Ovary (tissue), 9 donors: ENCODE data around the gene CNDP1. TPM values are rescaled to one million over a fixed set of nuclear protein-coding genes. Genes with fewer than 3 reads are reported as not detected.
"Not testable (repeated sequence)": the region's sequence is repeated elsewhere in the genome, so short reads cannot be mapped to it uniquely, and the experiment has no call there.

Experiments used
- DNase-seq, 5 donors: peaks; one replicate each; pipeline ENCODE4 v3.0.0-alpha.2; 2019 to 2020
- H3K27ac ChIP-seq, 2 donors: fragments of 200-600 bp; one replicate each; pipeline versions ENCODE4 v1.5.1 to v1.8.0; 2019 to 2022
- H3K27me3 ChIP-seq: fragments of 200-600 bp; one replicate; pipeline ENCODE4 v1.8.0; 2022
- H3K36me3 ChIP-seq: fragments of 200-600 bp; sonication (generic); one replicate; pipeline ENCODE4 v1.5.1; 2019
- H3K4me1 ChIP-seq: one replicate; pipeline ENCODE4 v1.8.1; 2013; ENCODE audit warnings: mild to moderate bottlenecking, moderate library complexity; ENCODE audit not compliant: insufficient read depth
- H3K4me3 ChIP-seq: fragments of 200-600 bp; sonication (generic); one replicate; pipeline ENCODE4 v1.5.1; 2017
- H3K9me3 ChIP-seq, 2 donors: fragments of 200-600 bp in 1 of 2; sonication (generic) in 1 of 2; one replicate each; pipeline versions ENCODE4 v1.5.1 to v1.8.1; 2013 to 2019; ENCODE audit warnings: mild to moderate bottlenecking in 1 of 2, moderate library complexity in 1 of 2
- CTCF ChIP-seq, 3 donors: fragments of 450-650 bp in 2 of 3; fragments of 200-600 bp in 1 of 3; IDR thresholded peaks; one replicate each; pipeline versions ENCODE4 v1.5.1 to v1.8.0; 2016 to 2022; ENCODE audit warnings: antibody characterized with exemption in 3 of 3, mild to moderate bottlenecking in 1 of 3
- EP300 ChIP-seq: sonication (generic); formaldehyde crosslinking; IDR thresholded peaks from one replicate; pipeline ENCODE4 v1.6.1; 2017; ENCODE audit warnings: antibody characterized with exemption
- POLR2A ChIP-seq: fragments of 450-650 bp; IDR thresholded peaks from one replicate; pipeline ENCODE4 v1.6.1; 2017; ENCODE audit warnings: antibody characterized with exemption, mild to moderate bottlenecking, moderate library complexity
- WGBS, 3 donors: extraction: QIAGEN DNeasy Blood & Tissue Kit in 1 of 3; methylation state at CpG; one replicate each; pipeline versions ENCODE4 v1.1.5 to v1.1.7; 2013 to 2017; 5-methylcytosine and 5-hydroxymethylcytosine counted together
- intact Hi-C, 4 donors: fragments of 100-400 bp; cut with DNase I; formaldehyde crosslinking; loops; one replicate each; pipeline versions ENCODE4 v1.11.0 to v1.15.1; 2022 to 2023
- polyA plus RNA-seq, 2 donors: library from polyadenylated mRNA; stranded (reverse); fragments of 200-250 nt in 1 of 2; fragments of 350-450 nt in 1 of 2; fragmentation: Illumina TruSeq in 1 of 2; extraction: RNeasy Lipid Tissue Mini Kit (QIAGEN cat#74804) in 1 of 2; gene quantifications; one replicate each; pipeline ENCODE4 v1.2.3, GENCODE V29; 2013 to 2014
- total RNA-seq, 7 donors: library from RNA; depleted of rRNA in 2 of 7; stranded (reverse); fragments of >200 nt in 2 of 7; fragmentation: NEBNext Ultra II Directional in 3 of 7; extraction: Animal tissue kit (Norgen Biotek cat#: 25700) in 3 of 7; gene quantifications; one replicate each; pipeline versions ENCODE4 v1.1.0 to v1.2.4, GENCODE V29; 2016 to 2023
- donor health status: DM: no; HTN: no; CAD: no; lungs with moderate emphysema.
- donor health status: DM: no; HTN: no; CAD: no.
- donor health status: Bipolar disorder and iron deficiency.
- donor health status: DM: yes; HTN: yes; CAD: no.
- donor health status: DM: no; HTN: no; CAD: no.
- donor health status: DM: yes; HTN: yes; CAD: no.

The CNDP1 gene
- total and polyA plus RNA-seq, 9 donors, result 0.02 to 0.35 (median 0.15) TPM; not detected in 3

- Histone ChIP-seq H3K27ac (no peak overlapping the region), H3K27me3 (no peaks in the 10 kb centered on the region), H3K4me1 (peaks cover 2% of the 10 kb centered on the region), H3K9me3 (no peaks in the 10 kb centered on the region), H3K4me3 (no peak overlapping the region), H3K36me3 (no peaks in the 10 kb centered on the region)
- 91 to 98% (median 96%) methylated on average over 15 of the region's 15 CpGs for WGBS, 3 donors
- intact Hi-C loops, result no loop called here
- TF ChIP-seq EP300, result no peak
- no peak for TF ChIP-seq POLR2A
- TF ChIP-seq CTCF (IDR thresholded peaks at IDR 0.05), result no peak
- DNase-seq, result no peak
Observed at GRCh38 chr18:74521068-74521725, 13.1 kb upstream of the CNDP1 start.

- WGBS, 3 donors, result 87 to 91% (median 90%) methylated on average over 23 of the region's 23 CpGs
- intact Hi-C loops, result no loop called here
- H3K27me3 ChIP-seq, result no peaks in the 10 kb centered on the region
- H3K27ac ChIP-seq, result no peak overlapping the region
- no peak for TF ChIP-seq CTCF (IDR thresholded peaks at IDR 0.05)
- TF ChIP-seq POLR2A, result no peak
- no peak for TF ChIP-seq EP300
- no peaks in the 10 kb centered on the region for H3K9me3 ChIP-seq
- H3K4me1 ChIP-seq, result peaks cover 2% of the 10 kb centered on the region
- no peak for DNase-seq
- no peaks in the 10 kb centered on the region for H3K36me3 ChIP-seq
- H3K4me3 ChIP-seq, result no peak overlapping the region
Observed at GRCh38 chr18:74522635-74523548, 11.4 kb upstream of the CNDP1 start.

- Histone ChIP-seq H3K4me3 (no peak overlapping the region), H3K36me3 (no peaks in the 10 kb centered on the region), H3K27ac (no peak overlapping the region), H3K27me3 (no peaks in the 10 kb centered on the region), H3K4me1 (peaks cover 2% of the 10 kb centered on the region), H3K9me3 (no peaks in the 10 kb centered on the region)
- intact Hi-C loops, result no loop called here
- 16 to 23% (median 18%) methylated on average over 5 of the region's 5 CpGs for WGBS, 3 donors
- peak in 1 of 5 donors; percentile 50 for DNase-seq
- TF ChIP-seq CTCF (IDR thresholded peaks at IDR 0.05) (no peak), EP300 (no peak), POLR2A (no peak)
Observed at GRCh38 chr18:74524097-74524496, 10.2 kb upstream of the CNDP1 start.

GRCh38 chr18:74524915-74525314 is 9.4 kb upstream of the CNDP1 start:
- intact Hi-C loops, DNase-seq, H3K27ac ChIP-seq, H3K9me3 ChIP-seq, H3K27me3 ChIP-seq, H3K4me1 ChIP-seq, H3K36me3 ChIP-seq, H3K4me3 ChIP-seq: not testable (repeated sequence)
- WGBS, 3 donors, result 94 to 98% (median 97%) methylated on average over 7 of the region's 7 CpGs

GRCh38 chr18:74525741-74526140 is 8.6 kb upstream of the CNDP1 start:
- Histone ChIP-seq H3K27ac (no peak overlapping the region), H3K4me3 (no peak overlapping the region), H3K36me3 (no peaks in the 10 kb centered on the region), H3K4me1 (peaks cover 2% of the 10 kb centered on the region), H3K9me3 (no peaks in the 10 kb centered on the region), H3K27me3 (no peaks in the 10 kb centered on the region)
- intact Hi-C loops, result no loop called here
- TF ChIP-seq POLR2A (no peak), CTCF (IDR thresholded peaks at IDR 0.05) (no peak), EP300 (no peak)
- no peak for DNase-seq
- 82 to 88% (median 86%) methylated on average over 9 of the region's 9 CpGs for WGBS, 3 donors
